HG03159 (cell line): ENCODE measurements around the gene MAOA.
"Not testable (repeated sequence)": the region's sequence is repeated elsewhere in the genome, so short reads cannot be mapped to it uniquely, and the experiment has no call there.

ENCODE experiments used
- ATAC-seq: cut with Tn5 transposase; IDR thresholded peaks from one replicate; pipeline ENCODE4 v1.9.1; 2021; ENCODE audit warnings: mild to moderate bottlenecking, moderate library complexity; ENCODE audit not compliant: unreplicated experiment

MAOA gene

GRCh38 chrX:43707812-43708548 lies 51.9 kb downstream of the MAOA start:
- ATAC-seq, result no peak

DNA sequence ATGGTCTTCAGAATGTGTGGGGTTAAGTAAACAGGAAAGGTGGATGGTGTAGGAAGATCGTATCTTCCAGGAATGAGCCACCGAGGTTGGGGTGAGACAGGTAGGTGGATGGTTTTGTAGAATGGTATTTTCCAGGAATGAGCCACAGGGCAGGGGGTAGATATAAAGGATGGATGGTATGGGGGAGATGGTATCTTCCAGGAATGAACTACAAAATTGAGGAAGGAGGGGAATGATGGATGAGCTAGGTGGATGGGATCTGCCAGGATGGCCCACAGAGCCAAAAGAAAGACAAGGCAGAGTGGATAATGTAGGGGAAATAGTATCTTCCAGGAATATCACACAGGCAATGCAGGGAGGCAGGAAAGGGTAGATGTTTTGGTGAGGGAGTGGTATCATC lies 60.0 kb downstream of the MAOA start:
- no peak for ATAC-seq

DNA sequence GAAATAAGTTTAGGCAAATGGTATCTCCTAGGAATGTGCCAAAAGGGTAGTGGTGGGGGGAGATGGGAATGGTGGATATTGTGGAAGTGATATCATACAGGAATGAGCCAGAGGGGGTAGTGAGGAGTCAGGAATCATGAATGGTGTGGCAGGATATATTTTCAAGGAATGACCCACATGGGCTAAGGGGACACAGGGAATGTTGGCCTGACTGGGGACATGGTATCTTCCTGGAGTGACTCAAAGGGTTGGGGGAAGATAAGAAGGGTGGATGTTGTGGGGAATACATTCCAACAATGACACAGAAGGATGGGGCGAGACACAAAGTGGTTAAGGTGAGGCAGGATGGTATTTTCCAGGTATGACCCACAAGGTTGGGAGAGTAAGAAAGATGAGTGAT lies 60.6 kb downstream of the MAOA start:
- no peak for ATAC-seq

- ATAC-seq, result no peak
These were observed 61.1 kb downstream of the MAOA start for GRCh38 chrX:43717161-43717560.

GRCh38 chrX:43718081-43718480 lies 62.0 kb downstream of the MAOA start:
- ATAC-seq, result no peak

GRCh38 chrX:43718546-43718945 lies 62.4 kb downstream of the MAOA start:
- no peak for ATAC-seq

DNA sequence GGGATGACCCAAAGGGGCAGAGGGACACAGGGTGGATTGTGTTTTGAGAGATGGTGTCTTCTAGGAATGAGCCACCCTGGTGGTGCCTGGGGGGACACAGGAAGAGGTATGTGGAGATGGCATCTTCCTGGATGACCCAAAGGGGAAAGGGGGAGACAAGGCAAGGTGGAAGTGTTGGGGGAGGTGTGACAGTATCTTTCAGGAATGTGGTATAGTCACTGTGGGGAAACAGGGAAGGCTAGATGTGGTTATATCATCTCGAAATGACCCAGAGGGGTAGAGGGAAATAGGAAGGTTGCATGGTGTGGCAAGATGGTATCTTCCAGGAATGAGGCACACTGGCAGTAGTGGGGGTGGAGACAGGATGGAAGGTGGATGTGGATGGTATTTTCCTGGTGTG lies 62.9 kb downstream of the MAOA start:
- no peak for ATAC-seq

DNA sequence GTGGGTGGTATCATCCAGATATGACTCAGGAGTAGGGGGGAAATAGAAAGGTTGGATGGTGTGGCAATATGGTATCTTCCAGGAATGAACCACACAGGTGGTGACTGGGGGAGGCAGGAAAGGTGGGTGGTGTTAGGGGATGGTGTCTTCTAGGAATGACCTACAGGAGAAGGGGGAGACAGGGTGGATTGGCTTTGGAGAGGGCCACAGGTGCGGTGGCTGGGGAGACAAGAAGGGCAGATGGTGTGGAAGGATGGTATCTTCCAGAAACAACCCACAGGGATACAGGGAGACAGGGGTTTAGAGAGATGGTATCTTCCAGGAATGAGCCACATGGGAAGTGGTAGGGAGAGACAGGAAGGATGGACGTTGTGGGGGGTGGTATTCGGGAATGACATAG lies 64.0 kb downstream of the MAOA start:
- ATAC-seq, result no peak

GRCh38 chrX:43720961-43721360 lies 64.9 kb downstream of the MAOA start:
- no peak for ATAC-seq

GRCh38 chrX:43725227-43725626 lies 69.1 kb downstream of the MAOA start:
- ATAC-seq, result not testable (repeated sequence)

- not testable (repeated sequence) for ATAC-seq
These were observed 71.2 kb downstream of the MAOA start for GRCh38 chrX:43727254-43727653.

GRCh38 chrX:43728002-43728401 lies 71.9 kb downstream of the MAOA start:
- ATAC-seq, result no peak

GRCh38 chrX:43728966-43729365 lies 72.9 kb downstream of the MAOA start:
- ATAC-seq, result no peak

- ATAC-seq, result no peak
These were observed 75.0 kb downstream of the MAOA start for GRCh38 chrX:43731086-43731485.

GRCh38 chrX:43733699-43734098 lies 77.6 kb downstream of the MAOA start:
- no peak for ATAC-seq

GRCh38 chrX:43734444-43734843 lies 78.3 kb downstream of the MAOA start:
- ATAC-seq, result no peak

DNA sequence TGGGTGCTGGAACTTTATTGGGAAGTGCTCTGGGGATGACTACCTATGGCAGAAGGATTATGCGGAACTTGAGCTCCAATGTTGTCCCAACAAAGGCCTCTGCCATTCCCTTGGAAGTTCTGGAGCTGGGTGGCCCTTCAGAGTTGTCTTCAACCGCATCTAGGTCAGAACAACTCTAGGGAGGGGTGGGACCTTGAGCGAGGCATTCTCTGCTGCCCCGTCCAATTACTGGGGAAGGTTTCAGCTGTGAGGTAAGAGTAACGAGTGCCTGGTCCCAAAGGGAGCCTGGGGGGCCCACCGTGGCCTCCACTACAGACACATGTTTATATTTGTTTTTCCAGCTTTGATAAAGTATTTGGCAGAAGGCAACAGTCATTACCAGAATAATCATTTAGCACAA lies 79.4 kb downstream of the MAOA start:
- ATAC-seq, result no peak

DNA sequence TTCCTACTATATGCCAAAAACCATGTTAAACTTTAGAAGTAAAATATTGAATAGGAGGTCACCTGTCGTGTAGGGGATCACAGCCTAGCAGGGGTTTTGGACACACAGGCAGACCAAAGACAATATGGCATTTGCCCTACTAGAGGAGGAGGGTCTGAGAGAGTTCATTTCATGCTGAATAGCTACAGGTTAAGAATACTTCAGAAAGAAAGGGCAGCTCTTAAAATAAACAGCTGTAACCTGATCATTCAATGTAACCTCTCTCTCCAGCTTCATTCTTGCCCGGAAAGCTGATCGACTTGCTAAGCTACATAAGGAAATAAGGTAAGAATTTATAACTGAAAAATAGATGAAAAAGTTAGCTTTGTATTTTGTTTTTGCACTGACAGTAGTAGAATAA lies 79.9 kb downstream of the MAOA start:
- ATAC-seq, result no peak

GRCh38 chrX:43741843-43742573 lies 85.9 kb downstream of the MAOA start:
- ATAC-seq, result no peak

DNA sequence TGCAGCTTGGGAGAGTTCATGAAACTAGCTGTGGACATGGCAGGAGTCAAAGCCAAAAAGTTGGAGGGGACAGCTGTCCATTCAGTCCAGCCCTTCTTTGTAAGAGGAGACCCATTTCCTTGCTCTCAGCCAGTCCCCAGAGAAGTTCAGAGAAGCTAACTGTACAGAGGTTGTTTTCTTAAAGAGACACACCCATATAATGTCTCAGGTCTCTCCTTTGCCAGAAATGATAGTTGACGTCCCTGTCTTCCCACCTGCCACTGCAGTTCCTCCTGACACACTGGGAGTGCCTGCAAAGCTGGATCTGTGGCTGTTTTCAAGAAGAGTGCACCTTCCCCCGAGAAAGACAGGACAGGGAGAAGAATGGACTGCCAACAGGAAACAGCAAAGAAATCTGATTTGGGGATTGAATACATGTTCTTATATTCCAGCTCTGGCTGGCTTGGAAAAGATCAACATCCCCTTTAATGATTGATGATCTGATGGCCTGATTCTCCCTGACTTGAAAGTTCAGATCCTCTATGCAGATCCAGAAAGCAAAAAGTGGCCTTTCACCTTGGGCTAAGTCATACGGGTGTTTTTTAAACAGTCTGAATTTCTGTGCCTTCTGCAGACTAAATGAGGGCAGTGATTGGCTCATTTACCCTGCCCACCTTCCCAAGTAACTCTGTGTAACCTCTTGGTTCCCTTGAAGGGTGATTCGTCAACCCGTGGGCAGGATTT lies 87.2 kb downstream of the MAOA start:
- no peak for ATAC-seq

DNA sequence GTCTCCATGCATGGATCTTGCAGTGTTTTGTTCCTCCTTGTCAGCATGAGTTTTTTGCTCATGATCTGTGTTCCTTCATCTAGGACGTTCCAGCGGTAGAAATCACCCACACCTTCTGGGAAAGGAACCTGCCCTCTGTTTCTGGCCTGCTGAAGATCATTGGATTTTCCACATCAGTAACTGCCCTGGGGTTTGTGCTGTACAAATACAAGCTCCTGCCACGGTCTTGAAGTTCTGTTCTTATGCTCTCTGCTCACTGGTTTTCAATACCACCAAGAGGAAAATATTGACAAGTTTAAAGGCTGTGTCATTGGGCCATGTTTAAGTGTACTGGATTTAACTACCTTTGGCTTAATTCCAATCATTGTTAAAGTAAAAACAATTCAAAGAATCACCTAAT lies 88.2 kb downstream of the MAOA start:
- ATAC-seq, result no peak
